Stimulated activated CD8-positive, alpha-beta memory T cell treated with anti-CD3 and anti-CD28 coated beads, Interleukin-2, amount 100 ng/mL, for 48 hours (primary cell): ENCODE results near the gene VPS4A.
"Not testable (repeated sequence)": the region's sequence is repeated elsewhere in the genome, so short reads cannot be mapped to it uniquely, and the experiment has no call there.

ENCODE experiments used
- DNase-seq, 2 donors: peaks; one replicate each; pipeline ENCODE4 v3.0.0-alpha.2; 2020; ENCODE audit warnings: low read depth in 2 of 2

Gene VPS4A

GRCh38 chr16:69310653-69311532 is at the start of gene VPS4A:
Gene VPS4A, plus strand, starts transcription at chr16:69311350. Its CDS starts 162 bp downstream, at chr16:69311512.
- peak; percentile 96 to 98 for DNase-seq

GRCh38 chr16:69266334-69267063 is 44.7 kb upstream of the VPS4A start:
- DNase-seq: no peak

DNA sequence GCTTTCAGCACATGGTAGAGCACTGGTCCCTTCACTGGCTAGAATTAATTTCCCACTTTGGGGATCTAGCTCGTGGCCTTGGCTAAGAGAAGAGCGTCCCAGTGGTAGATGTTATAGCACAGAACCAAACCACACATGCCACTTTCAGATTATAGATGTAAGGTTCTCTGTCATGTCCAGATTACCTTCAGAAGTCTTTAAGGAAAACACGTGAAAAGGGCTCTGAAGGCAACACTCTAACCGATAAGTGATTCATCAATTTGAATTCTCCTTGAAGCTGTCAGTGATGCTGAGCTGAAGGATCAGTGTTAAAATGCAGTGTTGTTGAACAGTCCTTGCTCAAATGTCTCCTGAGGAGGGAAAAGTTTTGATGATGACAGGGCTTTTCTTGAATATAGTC is 43.5 kb upstream of the VPS4A start:
- DNase-seq: no peak

DNA sequence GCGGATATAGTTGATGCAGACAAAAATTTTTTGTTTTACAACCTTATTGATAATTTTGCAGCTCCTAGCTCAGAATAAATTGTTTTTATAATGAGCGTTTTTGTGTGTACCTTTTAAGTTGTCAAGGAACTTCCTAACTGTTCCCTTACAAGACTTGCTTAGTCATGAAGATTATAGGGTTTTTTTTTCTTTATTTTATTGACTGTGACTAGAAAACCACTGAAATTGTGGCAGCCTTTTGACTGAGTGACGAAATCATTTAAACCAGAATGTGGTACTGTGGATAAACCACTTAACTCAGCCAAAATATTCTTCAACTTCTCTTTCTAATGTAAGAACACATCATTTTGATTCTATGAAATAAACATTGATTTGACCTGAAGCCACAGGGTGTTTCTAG is 40.8 kb upstream of the VPS4A start:
- DNase-seq: no peak

GRCh38 chr16:69270831-69271230 is 40.3 kb upstream of the VPS4A start:
- DNase-seq: no peak

- DNase-seq: no peak
Observed at GRCh38 chr16:69273009-69273408, 38.1 kb upstream of the VPS4A start.

GRCh38 chr16:69274699-69275235 is 36.4 kb upstream of the VPS4A start:
- DNase-seq: no peak

- no peak for DNase-seq
Observed at GRCh38 chr16:69276148-69277115, 34.7 kb upstream of the VPS4A start.

- DNase-seq: no peak
Observed at GRCh38 chr16:69277413-69277812, 33.7 kb upstream of the VPS4A start.

DNA sequence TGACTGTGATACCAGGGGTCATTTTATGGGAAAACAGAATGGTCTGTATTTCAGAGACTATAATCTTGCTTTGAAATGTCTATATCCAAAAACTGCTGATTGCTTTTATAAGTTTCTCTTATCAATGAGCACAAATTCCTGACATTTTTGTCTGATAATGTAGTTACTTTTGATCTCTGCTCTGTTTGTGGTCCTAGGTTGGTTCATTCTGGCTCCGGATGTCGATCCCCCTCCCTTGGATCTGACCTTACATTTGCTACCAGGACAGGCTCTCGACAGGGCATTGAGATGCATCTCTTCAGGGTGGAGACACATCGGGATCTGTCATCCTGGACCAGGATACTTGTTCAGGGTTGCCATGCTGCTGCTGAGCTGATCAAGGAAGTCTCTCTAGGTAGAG is 27.3 kb upstream of the VPS4A start:
- no peak for DNase-seq

GRCh38 chr16:69285240-69285639 is 25.9 kb upstream of the VPS4A start:
- DNase-seq: no peak

DNA sequence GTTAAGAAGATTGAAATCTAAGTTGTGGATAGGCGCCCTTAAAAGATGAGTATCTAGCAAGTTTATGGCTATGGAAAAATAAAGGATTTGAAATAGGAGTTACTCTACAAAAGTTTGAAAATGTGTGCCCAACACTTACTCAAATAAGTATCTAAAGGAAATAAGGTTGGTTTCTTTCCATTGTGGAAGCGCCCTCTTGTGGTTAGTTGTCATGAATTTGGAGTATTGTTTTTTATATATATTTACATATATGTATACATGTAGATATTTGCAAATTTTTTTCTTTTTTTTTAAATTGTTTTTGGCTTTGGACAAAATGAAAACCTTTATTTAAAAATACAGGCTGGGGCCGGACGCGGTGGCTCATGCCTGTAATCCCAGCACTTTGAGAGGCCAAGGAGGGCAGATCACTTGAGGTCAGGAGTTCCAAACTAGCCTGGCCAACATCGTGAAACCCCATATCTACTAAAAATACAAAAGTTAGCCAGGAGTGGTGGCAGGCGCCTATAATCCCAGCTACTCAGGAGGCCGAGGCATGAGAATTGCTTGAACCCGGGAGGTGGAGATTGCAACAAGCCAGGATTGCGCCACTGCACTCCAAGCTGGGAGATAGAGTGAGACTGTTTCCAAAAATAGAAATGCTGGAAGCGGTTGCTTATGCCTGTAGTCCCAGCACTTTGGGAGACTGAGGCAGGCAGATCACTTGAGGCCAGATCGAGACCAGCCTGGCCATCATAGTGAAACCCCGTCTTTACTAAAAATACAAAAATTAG is 24.0 kb upstream of the VPS4A start:
- no peak for DNase-seq

GRCh38 chr16:69291657-69292056 is 19.5 kb upstream of the VPS4A start:
- not testable (repeated sequence) for DNase-seq

DNA sequence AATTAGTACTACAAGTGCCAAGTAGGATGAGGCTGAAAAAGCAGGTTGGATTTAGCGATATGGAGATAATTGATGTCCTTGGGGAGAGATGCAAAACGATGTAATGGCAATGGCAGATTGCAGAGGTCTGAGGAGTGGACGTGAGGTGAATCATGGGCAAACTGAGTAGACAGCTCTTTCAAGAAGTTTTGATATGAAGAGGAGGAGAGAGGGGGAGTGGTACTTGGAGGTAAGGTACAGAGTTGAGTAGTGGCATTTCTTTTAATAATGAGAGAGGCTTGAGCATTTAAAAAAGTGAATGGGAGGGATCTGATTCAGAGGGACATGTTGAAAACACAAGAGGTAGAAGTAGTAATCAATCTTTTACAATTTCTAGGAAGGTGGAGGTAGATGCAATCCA is 17.7 kb upstream of the VPS4A start:
- DNase-seq: no peak

- no peak for DNase-seq
Observed at GRCh38 chr16:69294051-69294450, 17.1 kb upstream of the VPS4A start.

- DNase-seq: not testable (repeated sequence)
Observed at GRCh38 chr16:69296771-69297170, 14.4 kb upstream of the VPS4A start.

DNA sequence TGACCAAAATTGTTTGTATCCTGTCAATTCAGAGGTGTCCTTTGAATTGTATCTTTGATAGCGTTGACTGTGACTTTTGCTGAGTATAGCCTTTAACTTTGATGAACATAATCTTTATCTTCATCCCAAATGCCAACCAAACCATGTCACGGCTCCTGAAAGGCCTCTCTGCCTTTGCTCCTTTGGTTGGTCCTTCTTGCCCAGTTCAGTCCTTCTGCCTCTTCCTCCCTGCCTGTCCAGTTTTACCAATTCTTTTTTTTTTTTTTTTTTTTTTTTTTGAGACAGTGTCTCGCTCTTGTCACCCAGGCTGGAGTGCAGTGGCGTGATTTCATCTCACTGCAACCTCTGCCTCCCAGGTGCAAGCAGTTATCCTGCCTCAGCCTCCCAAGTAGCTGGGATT is 12.9 kb upstream of the VPS4A start:
- DNase-seq: no peak

GRCh38 chr16:69301187-69301586 is 10.0 kb upstream of the VPS4A start:
- DNase-seq: no peak

- DNase-seq: no peak
Observed at GRCh38 chr16:69301861-69302260, 9.3 kb upstream of the VPS4A start.

GRCh38 chr16:69302301-69302700 is 8.8 kb upstream of the VPS4A start:
- no peak for DNase-seq

DNA sequence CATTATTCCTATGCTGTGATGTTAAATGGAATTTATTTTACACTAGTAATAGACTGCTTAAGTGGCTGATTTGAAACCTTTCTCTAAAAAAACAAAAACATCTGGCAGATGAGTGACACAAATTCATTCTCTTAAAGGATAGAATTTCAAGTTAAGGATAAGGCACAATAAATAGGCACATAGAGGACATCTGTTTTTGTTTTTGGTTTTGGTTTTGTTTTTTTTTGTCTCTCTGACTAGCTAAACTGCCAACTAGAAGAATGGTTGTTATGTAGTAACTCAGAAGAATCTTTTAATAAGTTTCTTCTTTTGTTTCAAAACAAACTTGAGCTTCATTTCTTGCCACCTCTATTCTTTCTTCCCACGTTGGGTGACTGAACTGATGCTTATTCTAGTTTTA is 5.1 kb upstream of the VPS4A start:
- no peak for DNase-seq
